OCI-LY7 (cell line): ENCODE results near the gene RPL12. TPM values are rescaled to one million over a fixed set of nuclear protein-coding genes. Genes with fewer than 3 reads are reported as not detected.

Experiments
- BruUV-seq: library from RNA; stranded (reverse); fragments of 400-500 nt; replicated peaks from 2 replicates; lab custom pipeline; 2021; lab: Mats Ljungman, UMichigan
- CTCF ChIA-PET: fragments of 300-600 bp; sonication (Branson Sonifier 250); formaldehyde crosslinking; loops from one replicate; lab custom pipeline; 2022; ENCODE audit warnings: antibody characterized with exemption; ENCODE audit not compliant: unreplicated experiment; lab: Charles Lee
- POLR2A ChIA-PET: fragments of 300-600 bp; sonication (Branson Sonifier 250); formaldehyde crosslinking; loops from one replicate; lab custom pipeline; 2022; ENCODE audit warnings: antibody characterized with exemption; lab: Charles Lee
- DNase-seq: peaks from one replicate; pipeline ENCODE4 v3.0.0-alpha.2; 2015; ENCODE audit warnings: low spot score
- H2AFZ ChIP-seq: fragments of 200-600 bp; sonication (generic), shearing (Covaris generic); 2 replicates; pipeline ENCODE4 v1.6.1; 2014; ENCODE audit warnings: mild to moderate bottlenecking, antibody characterized with exemption, low read length, moderate library complexity
- H3K27ac ChIP-seq: fragments of 200-600 bp; sonication (generic); 2 replicates; pipeline ENCODE4 v1.5.1; 2014; ENCODE audit warnings: mixed run types, low read depth, mild to moderate bottlenecking, moderate library complexity, low read length, inconsistent platforms; ENCODE audit not compliant: poor library complexity, severe bottlenecking
- H3K36me3 ChIP-seq: fragments of 200-600 bp; sonication (generic); 2 replicates; pipeline ENCODE4 v1.6.1; 2014; ENCODE audit warnings: mild to moderate bottlenecking, antibody characterized with exemption, low read length, moderate library complexity, mixed read lengths; ENCODE audit not compliant: insufficient read depth
- H3K4me1 ChIP-seq: fragments of 200-600 bp; sonication (generic); 2 replicates; pipeline ENCODE4 v1.5.1; 2014; ENCODE audit warnings: mild to moderate bottlenecking, low read length; ENCODE audit not compliant: insufficient read depth, poor library complexity, severe bottlenecking
- H3K4me2 ChIP-seq: fragments of 200-600 bp; sonication (generic); 2 replicates; pipeline ENCODE4 v1.6.1; 2014; ENCODE audit warnings: mild to moderate bottlenecking, low read length
- H3K4me3 ChIP-seq: fragments of 200-600 bp; sonication (generic); 2 replicates; pipeline ENCODE4 v1.5.1; 2014; ENCODE audit warnings: mild to moderate bottlenecking, low read depth, low read length; ENCODE audit not compliant: poor library complexity, severe bottlenecking
- H3K79me2 ChIP-seq: fragments of 200-600 bp; sonication (generic); 2 replicates; pipeline ENCODE4 v1.6.1; 2016; ENCODE audit warnings: low read depth, mild to moderate bottlenecking, low read length, moderate library complexity, mixed read lengths; ENCODE audit not compliant: insufficient read depth
- H3K9me2 ChIP-seq: fragments of 200-600 bp; sonication (generic); 2 replicates; pipeline ENCODE4 v1.6.1; 2016; ENCODE audit warnings: mild to moderate bottlenecking, low read length, mixed read lengths; ENCODE audit not compliant: insufficient read depth
- H3K9me3 ChIP-seq: fragments of 200-600 bp; sonication (generic); 2 replicates; pipeline ENCODE4 v1.6.1; 2014; ENCODE audit warnings: mild to moderate bottlenecking, mixed run types, low read length, mixed read lengths
- H4K20me1 ChIP-seq: fragments of 200-600 bp; sonication (generic); 2 replicates; pipeline ENCODE4 v1.6.1; 2014; ENCODE audit warnings: mild to moderate bottlenecking, antibody characterized with exemption, low read length, moderate library complexity, mixed read lengths; ENCODE audit not compliant: insufficient read depth
- EZH2phosphoT487 ChIP-seq: fragments of 200-600 bp; sonication (generic); IDR thresholded peaks from 2 replicates; pipeline ENCODE4 v1.6.1; 2018; ENCODE audit warnings: low read depth, borderline replicate concordance, mild to moderate bottlenecking, mixed run types, antibody characterized with exemption, low read length, moderate library complexity, mixed read lengths
- intact Hi-C: fragments of 100-400 bp; cut with micrococcal nuclease; formaldehyde crosslinking; loops from one replicate; pipeline ENCODE4 v1.10.0; 2022; ENCODE audit not compliant: unreplicated experiment
- total RNA-seq, 2 experiments: library from RNA; depleted of rRNA in 1 of 2; stranded (reverse); fragments of >200 nt in 1 of 2; shearing (Covaris generic) in 1 of 2; gene quantifications; 2 replicates each; pipeline ENCODE4 v1.2.3, GENCODE V29; 2014 to 2022
- TF ChIP-seq, protein P1 (sequence below): fragments of 200-600 bp; sonication (generic); conservative IDR thresholded peaks from 2 replicates; pipeline ENCODE4 v1.5.1; 2014; ENCODE audit warnings: mild to moderate bottlenecking, antibody characterized with exemption, low read length, moderate library complexity, mixed read lengths

Gene RPL12
- total RNA-seq, 2 experiments from 2014 or later = 1,622 to 1,868 TPM

DNA sequence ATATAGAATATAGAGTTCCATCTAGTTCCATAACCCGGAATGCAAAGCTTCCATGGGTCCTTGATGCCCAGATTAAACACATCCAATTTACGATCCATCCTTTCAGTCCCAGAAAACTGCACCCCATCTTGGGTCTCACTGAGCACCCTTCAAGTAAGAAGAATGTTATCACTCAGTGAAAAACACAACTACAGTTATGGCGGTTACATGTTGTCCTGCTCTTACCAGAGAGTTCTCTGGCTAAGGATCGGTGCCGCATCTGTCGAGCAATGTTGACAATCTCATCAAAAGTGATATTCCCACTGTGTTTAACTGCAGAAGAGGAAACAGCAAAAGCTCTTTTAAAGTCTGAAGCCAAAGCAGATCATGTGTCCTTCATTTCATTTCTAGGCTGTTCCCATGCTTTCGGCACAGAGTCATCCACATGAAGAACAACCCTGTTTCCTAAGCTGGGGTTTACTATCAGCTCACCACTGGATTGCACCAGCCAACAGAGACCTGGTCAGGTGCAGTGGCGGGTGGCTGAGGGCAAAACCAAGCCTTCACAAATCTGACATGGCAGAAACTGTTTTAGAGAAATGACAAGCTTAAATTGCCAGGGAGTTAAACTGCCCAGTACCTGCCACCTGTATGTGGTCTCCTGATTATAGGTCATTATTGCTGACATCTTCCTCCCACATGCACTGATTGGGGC is 2.9 kb downstream of the RPL12 start:
- intact Hi-C loops = loop anchor here (2.0 kb wide), 1 partner anchor 223 kb away; no protein-coding TSS in a partner anchor

DNA sequence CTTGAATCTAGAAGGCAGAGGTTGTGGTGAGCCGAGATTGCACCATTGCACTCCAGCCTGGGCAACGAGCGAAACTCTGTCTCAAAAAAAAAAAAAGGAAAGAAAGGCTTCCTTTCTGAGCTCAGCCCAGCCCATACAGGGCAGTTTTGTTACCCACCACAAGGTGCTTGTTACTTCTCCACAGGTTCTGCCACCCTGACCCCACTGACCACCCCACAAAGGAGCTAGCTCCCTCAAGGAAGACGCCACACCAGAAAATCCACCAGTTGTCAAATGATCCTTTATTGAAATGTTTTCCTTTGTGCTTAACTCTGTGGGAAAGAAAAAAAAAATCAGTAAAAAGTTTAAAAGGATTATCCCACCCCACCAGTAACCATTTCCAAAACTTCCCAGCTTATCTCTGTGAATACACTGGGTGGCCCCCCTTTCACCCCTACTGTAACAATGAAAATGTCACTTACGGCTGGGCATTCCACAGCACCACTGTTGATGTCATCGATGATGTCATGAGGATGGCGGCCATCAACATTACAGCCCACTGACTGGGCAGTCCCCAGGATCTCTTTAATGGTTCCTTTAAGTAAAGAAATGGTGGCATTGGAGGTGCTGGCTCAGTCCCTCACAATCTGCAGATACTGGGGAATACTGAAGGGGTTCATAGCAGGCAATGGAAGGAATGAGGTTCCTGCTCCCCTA is 3.6 kb downstream of the RPL12 start:
- ChIA-PET POLR2A (interaction anchor here (0.5 to 0.9 kb wide), 4 partner anchors 14 to 985 kb away, joined by 3 to 7 read pairs (median 3); no protein-coding TSS in a partner anchor), CTCF (no interaction called here)
- H3K4me2 ChIP-seq = peak overlapping the region; percentile 99
- no peak overlapping the region for H2AFZ ChIP-seq
- no peak for DNase-seq
- no peaks in the 10 kb centered on the region for H3K9me2 ChIP-seq
- no peaks in the 10 kb centered on the region for H3K9me3 ChIP-seq
- BruUV-seq = no TSS peak
- no peak overlapping the region for H3K27ac ChIP-seq
- no peak for TF ChIP-seq EZH2phosphoT487
- TF ChIP-seq, protein P1, sequence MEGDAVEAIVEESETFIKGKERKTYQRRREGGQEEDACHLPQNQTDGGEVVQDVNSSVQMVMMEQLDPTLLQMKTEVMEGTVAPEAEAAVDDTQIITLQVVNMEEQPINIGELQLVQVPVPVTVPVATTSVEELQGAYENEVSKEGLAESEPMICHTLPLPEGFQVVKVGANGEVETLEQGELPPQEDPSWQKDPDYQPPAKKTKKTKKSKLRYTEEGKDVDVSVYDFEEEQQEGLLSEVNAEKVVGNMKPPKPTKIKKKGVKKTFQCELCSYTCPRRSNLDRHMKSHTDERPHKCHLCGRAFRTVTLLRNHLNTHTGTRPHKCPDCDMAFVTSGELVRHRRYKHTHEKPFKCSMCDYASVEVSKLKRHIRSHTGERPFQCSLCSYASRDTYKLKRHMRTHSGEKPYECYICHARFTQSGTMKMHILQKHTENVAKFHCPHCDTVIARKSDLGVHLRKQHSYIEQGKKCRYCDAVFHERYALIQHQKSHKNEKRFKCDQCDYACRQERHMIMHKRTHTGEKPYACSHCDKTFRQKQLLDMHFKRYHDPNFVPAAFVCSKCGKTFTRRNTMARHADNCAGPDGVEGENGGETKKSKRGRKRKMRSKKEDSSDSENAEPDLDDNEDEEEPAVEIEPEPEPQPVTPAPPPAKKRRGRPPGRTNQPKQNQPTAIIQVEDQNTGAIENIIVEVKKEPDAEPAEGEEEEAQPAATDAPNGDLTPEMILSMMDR = no peak
- peaks cover 36% of the 10 kb centered on the region for H4K20me1 ChIP-seq
- H3K79me2 ChIP-seq = peaks cover 42% of the 10 kb centered on the region
- H3K4me3 ChIP-seq = peak overlapping the region; percentile 99
- peaks cover 79% of the 10 kb centered on the region for H3K36me3 ChIP-seq
- H3K4me1 ChIP-seq = peaks cover 29% of the 10 kb centered on the region
- intact Hi-C loops = loop anchor here (2.0 kb wide), 1 partner anchor 223 kb away; no protein-coding TSS in a partner anchor

More for the DNA sequence above, 2.9 kb downstream of the RPL12 start:
- Histone ChIP-seq H3K79me2 (peaks cover 42% of the 10 kb centered on the region), H3K9me3 (no peaks in the 10 kb centered on the region), H3K4me1 (peaks cover 32% of the 10 kb centered on the region), H3K27ac (peak overlapping the region; percentile 92), H3K4me3 (peak overlapping the region; percentile 99), H4K20me1 (peaks cover 36% of the 10 kb centered on the region), H3K4me2 (peak overlapping the region; percentile 99), H3K9me2 (no peaks in the 10 kb centered on the region), H2AFZ (no peak overlapping the region), H3K36me3 (peaks cover 74% of the 10 kb centered on the region)
- TF ChIP-seq, protein P1 = no peak
- no peak for TF ChIP-seq EZH2phosphoT487
- ChIA-PET CTCF (no interaction called here), POLR2A (interaction anchor here (0.7 to 0.9 kb wide), 2 partner anchors 22 to 67 kb away, joined by 3 read pairs; no protein-coding TSS in a partner anchor)
- BruUV-seq = no TSS peak
- no peak for DNase-seq
